Midbrain (tissue), 1 donor: ENCODE data around the gene TBC1D25.
A peak's percentile ranks its signal among the peaks of the same experiment; 100 is the strongest.

ENCODE experiments used
- DNase-seq: peaks from one replicate; lab custom pipeline; 2025; lab: John Stamatoyannopoulos, UW

The TBC1D25 gene

GRCh38 chrX:48560681-48561080, 21.2 kb downstream of the TBC1D25 start:
- DNase-seq, result no peak

DNA sequence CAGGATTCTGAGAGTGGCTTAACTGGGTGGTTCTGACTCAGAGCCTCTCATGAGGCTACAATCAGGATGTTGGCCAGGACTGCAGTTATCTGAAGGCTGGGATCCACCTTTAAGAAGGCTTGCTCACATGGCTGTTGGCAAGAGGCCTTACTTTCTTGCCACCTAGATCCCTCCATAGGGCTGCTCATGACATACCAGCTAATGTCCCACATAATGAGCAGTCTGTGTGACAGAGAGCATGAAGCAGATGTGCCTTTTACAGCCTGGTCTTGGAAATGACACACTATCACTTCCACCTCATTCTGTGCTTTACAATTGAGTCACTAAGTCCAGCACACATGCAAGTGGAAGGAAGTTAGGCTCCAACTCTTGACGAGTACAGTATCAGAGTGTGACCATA, 30.4 kb downstream of the TBC1D25 start:
- no peak for DNase-seq

GRCh38 chrX:48573690-48574269, 34.3 kb downstream of the TBC1D25 start:
- DNase-seq, result peak; percentile 33

DNA sequence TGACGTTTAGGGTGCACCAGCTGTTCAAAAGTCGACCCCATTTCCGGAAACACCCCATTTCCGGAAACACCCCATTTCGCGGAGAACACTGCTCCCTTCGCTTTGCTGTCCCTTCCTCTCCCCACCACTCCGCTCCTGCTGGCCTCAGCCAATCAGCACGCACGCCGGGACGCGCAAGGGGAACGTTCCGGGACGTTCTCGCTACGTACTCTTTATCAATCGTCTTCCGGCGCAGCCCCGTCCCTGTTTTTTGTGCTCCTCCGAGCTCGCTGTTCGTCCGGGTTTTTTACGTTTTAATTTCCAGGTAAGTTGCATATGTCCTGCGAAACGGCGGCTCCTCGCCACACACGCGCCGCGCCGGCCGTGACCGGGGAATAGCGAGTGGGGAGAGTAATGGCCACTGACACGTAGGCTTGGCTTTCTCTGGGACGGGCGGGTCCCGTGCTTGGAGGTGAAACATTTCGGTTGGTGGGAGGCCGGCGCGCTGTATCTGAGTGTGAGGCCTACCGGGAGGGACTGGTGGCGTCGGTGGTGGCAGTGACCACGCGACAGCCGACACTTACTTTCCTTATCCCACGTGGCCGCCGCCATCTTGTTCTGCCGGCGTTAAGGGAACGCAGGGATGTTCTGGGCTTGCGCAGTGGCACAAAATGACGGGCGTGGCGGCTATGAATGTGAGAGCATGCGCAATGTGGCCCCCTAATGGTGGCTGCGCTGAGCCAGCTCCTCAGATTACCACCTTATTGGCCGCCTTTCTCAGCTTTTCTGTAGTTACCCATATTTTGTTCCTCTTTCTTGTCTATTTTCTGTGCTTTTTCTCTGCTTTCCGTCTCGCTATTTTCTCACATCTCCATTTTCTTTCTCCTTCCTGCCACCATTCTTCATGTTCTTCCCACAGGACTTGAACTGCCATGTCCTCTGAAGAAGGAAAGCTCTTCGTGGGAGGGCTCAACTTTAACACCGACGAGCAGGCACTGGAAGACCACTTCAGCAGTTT, 35.1 kb downstream of the TBC1D25 start, which contains the start of gene RBM3:
Gene RBM3, plus strand, starts transcription at position 215 of the 997 bp plus-strand sequence. Its CDS starts 697 bp downstream, at position 912.
- peak; percentile 89 for DNase-seq

GRCh38 chrX:48575642-48576041, 36.1 kb downstream of the TBC1D25 start:
- DNase-seq, result no peak

- no peak for DNase-seq
Observed at GRCh38 chrX:48576108-48576507, 36.6 kb downstream of the TBC1D25 start.

DNA sequence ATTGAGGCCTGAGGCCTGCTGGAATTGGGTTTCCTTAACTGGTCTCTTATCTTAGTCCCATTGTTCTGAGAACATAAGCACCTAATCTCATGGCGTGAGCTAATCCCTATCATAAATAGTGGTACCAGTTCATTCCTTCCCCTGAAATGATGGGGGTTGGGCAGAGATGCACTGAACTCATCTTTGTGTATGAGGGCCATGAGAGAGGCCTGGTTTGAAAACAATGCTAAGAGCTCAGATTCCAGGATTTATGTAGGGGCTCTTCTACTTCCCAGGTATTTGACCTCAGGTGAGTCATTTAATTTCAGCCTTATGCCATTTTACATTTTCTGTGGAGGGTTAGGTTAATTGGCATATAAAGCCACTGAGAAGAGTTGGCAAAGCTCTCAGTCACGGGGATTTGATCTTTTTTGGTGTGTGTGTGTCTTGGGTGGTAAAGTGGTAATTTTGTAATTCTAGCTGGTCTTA, 39.2 kb downstream of the TBC1D25 start:
- DNase-seq, result no peak

GRCh38 chrX:48579259-48579658, 39.7 kb downstream of the TBC1D25 start:
- no peak for DNase-seq

- DNase-seq, result no peak
Observed at GRCh38 chrX:48580662-48581061, 41.1 kb downstream of the TBC1D25 start.

DNA sequence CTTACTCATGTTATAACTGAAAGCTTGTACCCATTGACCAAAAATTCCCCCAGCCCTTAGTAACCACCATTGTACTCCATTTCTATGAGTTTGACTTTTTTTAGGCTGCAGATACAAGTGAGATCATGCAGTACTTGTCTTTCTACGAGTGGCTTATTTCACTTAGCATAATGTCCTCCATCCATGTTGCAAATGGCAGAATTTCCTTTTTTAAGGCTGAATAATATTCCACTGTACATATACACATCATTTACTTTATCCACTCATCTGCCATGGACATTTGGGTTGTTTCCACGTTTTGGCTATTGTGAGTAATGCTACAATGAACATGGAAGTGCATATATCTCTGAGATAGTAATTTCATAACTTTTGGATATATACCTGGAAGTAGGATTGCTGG, 45.2 kb downstream of the TBC1D25 start:
- no peak for DNase-seq

- DNase-seq, result no peak
Observed at GRCh38 chrX:48589482-48590162, 50.1 kb downstream of the TBC1D25 start.

GRCh38 chrX:48590203-48591103, 50.9 kb downstream of the TBC1D25 start:
- no peak for DNase-seq

DNA sequence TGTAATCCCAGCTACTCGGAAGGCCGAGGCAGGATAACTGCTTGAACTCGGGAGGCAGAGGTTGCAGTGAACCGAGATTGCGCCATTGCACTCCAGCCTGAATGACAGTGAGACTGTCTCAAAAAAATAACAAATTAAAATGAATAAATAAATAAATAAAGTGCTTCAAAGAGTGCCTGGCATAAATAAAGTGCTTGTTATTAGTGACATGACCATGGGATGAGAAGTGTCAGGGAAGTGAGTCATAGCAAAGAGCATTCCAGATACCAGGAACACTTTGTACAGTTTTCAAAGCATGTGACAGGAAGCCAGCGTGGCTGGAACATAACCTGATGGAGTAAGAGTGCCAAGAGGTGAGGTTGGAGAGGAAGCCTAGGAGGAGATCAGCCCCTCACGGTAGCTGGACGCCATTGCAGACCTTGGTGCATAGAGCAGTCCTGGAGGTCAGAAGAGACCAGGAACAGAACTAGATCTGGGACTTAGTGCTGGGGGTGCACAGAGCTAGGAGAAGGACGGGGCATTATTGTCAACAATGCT, 51.8 kb downstream of the TBC1D25 start:
- DNase-seq, result no peak

- DNase-seq, result no peak
Observed at GRCh38 chrX:48592971-48593370, 53.5 kb downstream of the TBC1D25 start.

- no peak for DNase-seq
Observed at GRCh38 chrX:48595929-48596328, 56.4 kb downstream of the TBC1D25 start.

- DNase-seq, result peak; percentile 82
Observed at GRCh38 chrX:48597353-48598264, 58.1 kb downstream of the TBC1D25 start, which contains the start of gene WDR13. Gene WDR13, plus strand, starts transcription at chrX:48597492. Its CDS starts 505 bp downstream, at chrX:48597997.

GRCh38 chrX:48598614-48599013, 59.1 kb downstream of the TBC1D25 start:
- no peak for DNase-seq

DNA sequence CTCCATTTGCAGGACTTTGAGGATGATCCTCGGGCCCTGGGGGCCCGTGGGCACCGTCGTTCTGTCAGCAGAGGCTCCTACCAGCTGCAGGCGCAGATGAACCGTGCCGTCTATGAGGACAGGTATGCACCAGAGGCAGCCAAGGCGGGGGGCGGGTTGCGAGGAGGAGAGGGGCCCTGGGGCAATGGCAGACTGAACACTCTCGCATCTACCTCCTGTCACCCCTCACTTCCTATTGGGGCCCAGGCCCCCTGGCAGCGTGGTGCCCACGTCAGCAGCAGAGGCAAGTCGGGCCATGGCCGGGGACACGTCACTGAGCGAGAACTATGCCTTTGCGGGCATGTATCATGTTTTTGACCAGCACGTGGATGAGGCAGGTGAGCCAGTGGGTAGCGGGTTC, 59.8 kb downstream of the TBC1D25 start:
- DNase-seq, result no peak

DNA sequence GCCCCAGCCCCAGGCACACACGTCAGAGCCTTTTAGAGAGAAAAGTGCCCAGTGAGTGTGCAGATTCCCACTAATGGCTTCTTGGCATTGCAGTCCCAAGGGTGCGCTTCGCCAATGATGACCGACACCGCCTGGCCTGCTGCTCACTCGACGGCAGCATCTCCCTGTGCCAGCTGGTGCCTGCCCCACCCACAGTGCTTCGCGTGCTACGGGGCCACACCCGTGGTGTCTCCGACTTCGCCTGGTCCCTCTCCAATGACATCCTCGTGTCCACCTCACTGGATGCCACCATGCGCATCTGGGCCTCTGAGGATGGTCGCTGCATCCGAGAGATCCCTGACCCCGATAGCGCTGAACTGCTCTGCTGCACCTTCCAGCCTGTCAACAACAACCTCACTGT, 60.7 kb downstream of the TBC1D25 start:
- no peak for DNase-seq
